ENCODE results near the gene TUBGCP6.

TUBGCP6 gene

DNA sequence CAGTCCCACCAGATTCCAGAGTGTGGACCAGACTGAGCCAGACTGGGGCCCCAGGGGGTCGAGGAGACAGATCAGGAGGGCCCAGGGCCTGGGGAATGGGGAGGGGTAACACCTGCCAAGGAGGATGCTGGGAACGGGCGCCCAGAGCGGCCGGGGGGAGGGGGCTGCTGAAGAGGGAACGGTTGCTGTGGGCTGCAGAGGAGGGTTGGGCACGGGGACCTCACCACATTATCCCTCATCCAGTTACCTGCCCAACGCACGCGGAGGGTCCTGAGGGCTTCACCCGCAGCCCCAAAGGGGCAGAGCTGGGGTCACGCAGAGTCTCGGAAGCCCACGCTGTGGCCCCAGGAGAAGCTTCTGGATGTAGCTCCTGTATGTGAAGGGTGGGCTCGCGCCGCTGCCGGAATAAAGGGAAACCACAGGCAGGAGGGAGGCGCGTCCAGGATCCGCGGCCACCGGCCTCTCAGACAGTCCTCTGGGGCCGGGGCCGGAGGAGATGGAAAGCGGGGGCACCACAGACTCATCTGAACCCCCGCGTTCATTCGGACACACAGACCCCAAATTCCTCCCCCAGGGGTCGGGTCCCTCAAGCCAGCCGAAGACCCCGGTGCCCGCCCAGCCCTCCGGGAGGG is 44.9 kb downstream of the TUBGCP6 start:
- peak overlapping the region; percentile 71 for H3K9ac ChIP-seq (ENCODE audit: low read length)
- peak in 1 of 2 donors; percentile 24 for DNase-seq
- no peak overlapping the region for H3K27ac ChIP-seq (ENCODE audit: low read depth, low read length)
- H2BK120ac ChIP-seq (ENCODE audit: insufficient read depth, low read length, poor library complexity) = peak overlapping the region; percentile 12
- peak overlapping the region; percentile 93 for H3K4me2 ChIP-seq (ENCODE audit: low read length)
- H2BK5ac ChIP-seq (ENCODE audit: low read depth, low read length, poor library complexity) = peak overlapping the region; percentile 59
- H3K79me1 ChIP-seq (ENCODE audit: low read length) = peaks cover 8% of the 10 kb centered on the region
- peaks cover 10% of the 10 kb centered on the region for H3K79me2 ChIP-seq (ENCODE audit: control insufficient read depth, insufficient read depth, low read length, poor library complexity)
- peak overlapping the region; percentile 83 for H3K4me3 ChIP-seq (ENCODE audit: low read depth, low read length)
- no peak overlapping the region for H3K4ac ChIP-seq (ENCODE audit: low read depth, low read length)
- peak overlapping the region; percentile 30 for H3K18ac ChIP-seq (ENCODE audit: low read length)
- peaks cover 34 to 41% of the 10 kb centered on the region in 2 experiments for H3K36me3 ChIP-seq (ENCODE audit: control insufficient read depth in 1 of 2, insufficient read depth in 2 of 2, low read length in 2 of 2)
- H4K8ac ChIP-seq (ENCODE audit: low read depth, low read length) = peak overlapping the region; percentile 77
- H3K9me3 ChIP-seq (ENCODE audit: insufficient read depth, low read depth, low read length) = peaks cover 1% of the 10 kb centered on the region
- peak overlapping the region; percentile 58 for H4K91ac ChIP-seq (ENCODE audit: low read depth, low read length)
- H3K14ac ChIP-seq (ENCODE audit: low read length) = peak overlapping the region; percentile 61
- peak overlapping the region; percentile 62 for H4K12ac ChIP-seq (ENCODE audit: low read depth, low read length)
- no CpG with 5 or more reads among the region's 34 CpGs for WGBS (ENCODE audit: extremely low coverage, insufficient coverage, insufficient read length)
- no peak overlapping the region for H2BK12ac ChIP-seq (ENCODE audit: low read length)
- H3K27me3 ChIP-seq (ENCODE audit: insufficient read depth, low read length) = no peaks in the 10 kb centered on the region
- no peak overlapping the region for H3K23ac ChIP-seq (ENCODE audit: low read length)
- peak overlapping the region; percentile 92 for H2AFZ ChIP-seq (ENCODE audit: insufficient read depth, low read length, poor library complexity)
- H3K4me1 ChIP-seq (ENCODE audit: control insufficient read depth in 1 of 2, insufficient read depth in 2 of 2, low read length in 2 of 2) = peaks cover 8 to 13% of the 10 kb centered on the region in 2 experiments
- H2AK5ac ChIP-seq (ENCODE audit: low read length) = no peak overlapping the region

DNA sequence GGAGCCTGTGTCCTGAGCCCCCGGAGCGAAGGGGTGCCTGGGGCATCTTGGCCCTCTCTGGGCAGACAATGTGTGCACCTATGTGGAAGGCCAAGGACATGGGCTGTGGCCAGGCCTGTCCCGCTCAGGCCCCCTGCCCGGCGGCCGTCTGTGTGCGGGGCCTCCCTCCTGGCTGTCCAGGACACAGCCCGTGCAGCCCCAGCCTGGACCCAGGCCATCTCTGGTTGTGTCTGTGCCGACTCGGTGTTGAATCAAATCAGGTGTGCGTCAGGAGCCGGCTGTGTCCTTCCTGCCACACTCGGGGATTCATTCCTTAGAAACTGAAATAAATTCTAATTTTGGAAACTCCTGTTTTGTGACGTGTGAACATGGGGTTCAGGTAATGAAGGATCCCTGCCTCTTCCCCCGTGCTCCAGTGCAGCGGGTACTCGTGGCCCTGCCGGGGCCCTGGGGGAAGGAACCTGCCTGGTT is 45.5 kb downstream of the TUBGCP6 start:
- H2AFZ ChIP-seq (ENCODE audit: insufficient read depth, low read length, poor library complexity) = no peak overlapping the region
- H3K4me1 ChIP-seq (ENCODE audit: control insufficient read depth in 1 of 2, insufficient read depth in 2 of 2, low read length in 2 of 2) = peaks cover 8 to 13% of the 10 kb centered on the region in 2 experiments
- no peak overlapping the region for H3K14ac ChIP-seq (ENCODE audit: low read length)
- no peak overlapping the region for H3K4me3 ChIP-seq (ENCODE audit: low read depth, low read length)
- H4K12ac ChIP-seq (ENCODE audit: low read depth, low read length) = no peak overlapping the region
- no peak overlapping the region for H2AK5ac ChIP-seq (ENCODE audit: low read length)
- no peak overlapping the region for H3K9ac ChIP-seq (ENCODE audit: low read length)
- H2BK120ac ChIP-seq (ENCODE audit: insufficient read depth, low read length, poor library complexity) = no peak overlapping the region
- no peak overlapping the region for H3K18ac ChIP-seq (ENCODE audit: low read length)
- peaks cover 40 to 48% of the 10 kb centered on the region in 2 experiments for H3K36me3 ChIP-seq (ENCODE audit: control insufficient read depth in 1 of 2, insufficient read depth in 2 of 2, low read length in 2 of 2)
- WGBS (ENCODE audit: extremely low coverage, insufficient coverage, insufficient read length) = no CpG with 5 or more reads among the region's 18 CpGs
- no peak overlapping the region for H3K23ac ChIP-seq (ENCODE audit: low read length)
- peaks cover 1% of the 10 kb centered on the region for H3K9me3 ChIP-seq (ENCODE audit: insufficient read depth, low read depth, low read length)
- DNase-seq = no peak
- no peak overlapping the region for H2BK12ac ChIP-seq (ENCODE audit: low read length)
- no peak overlapping the region for H3K27ac ChIP-seq (ENCODE audit: low read depth, low read length)
- H3K27me3 ChIP-seq (ENCODE audit: insufficient read depth, low read length) = no peaks in the 10 kb centered on the region
- no peak overlapping the region for H4K91ac ChIP-seq (ENCODE audit: low read depth, low read length)
- H2BK5ac ChIP-seq (ENCODE audit: low read depth, low read length, poor library complexity) = no peak overlapping the region
- peaks cover 10% of the 10 kb centered on the region for H3K79me2 ChIP-seq (ENCODE audit: control insufficient read depth, insufficient read depth, low read length, poor library complexity)
- no peak overlapping the region for H4K8ac ChIP-seq (ENCODE audit: low read depth, low read length)
- no peak overlapping the region for H3K4ac ChIP-seq (ENCODE audit: low read depth, low read length)
- H3K79me1 ChIP-seq (ENCODE audit: low read length) = peaks cover 8% of the 10 kb centered on the region
- no peak overlapping the region for H3K4me2 ChIP-seq (ENCODE audit: low read length)

DNA sequence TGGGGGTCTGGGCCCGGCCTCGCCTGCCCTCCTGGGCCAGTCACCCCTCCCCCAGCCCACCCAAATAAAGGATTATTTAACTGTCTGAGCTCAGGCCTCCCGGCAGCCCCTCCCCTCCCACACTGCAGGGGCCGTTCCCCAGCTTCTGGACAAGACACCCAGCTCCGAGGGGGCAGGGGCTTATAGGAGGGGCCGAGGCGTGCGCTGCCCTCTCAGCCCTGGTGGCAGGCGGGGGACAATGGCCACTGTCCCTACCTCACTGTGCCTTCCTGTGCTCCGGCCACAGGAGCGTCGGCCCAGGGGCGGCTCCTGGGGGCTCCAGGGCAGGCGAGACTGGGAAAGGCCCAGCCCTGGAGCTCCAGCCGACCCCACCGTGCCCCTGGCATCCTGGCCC is 46.2 kb downstream of the TUBGCP6 start:
- Histone ChIP-seq H3K4me2 (ENCODE audit: low read length) (no peak overlapping the region), H2BK12ac (ENCODE audit: low read length) (no peak overlapping the region), H3K9ac (ENCODE audit: low read length) (no peak overlapping the region), H3K9me3 (ENCODE audit: insufficient read depth, low read depth, low read length) (peaks cover 1% of the 10 kb centered on the region), H3K14ac (ENCODE audit: low read length) (no peak overlapping the region), H2AK5ac (ENCODE audit: low read length) (no peak overlapping the region), H3K36me3 (ENCODE audit: control insufficient read depth in 1 of 2, insufficient read depth in 2 of 2, low read length in 2 of 2) (peaks cover 47 to 54% of the 10 kb centered on the region in 2 experiments), H4K12ac (ENCODE audit: low read depth, low read length) (no peak overlapping the region), H3K4me3 (ENCODE audit: low read depth, low read length) (no peak overlapping the region), H2BK5ac (ENCODE audit: low read depth, low read length, poor library complexity) (no peak overlapping the region), H3K79me1 (ENCODE audit: low read length) (peaks cover 8% of the 10 kb centered on the region), H2BK120ac (ENCODE audit: insufficient read depth, low read length, poor library complexity) (no peak overlapping the region), H3K23ac (ENCODE audit: low read length) (no peak overlapping the region), H2AFZ (ENCODE audit: insufficient read depth, low read length, poor library complexity) (no peak overlapping the region), H3K4me1 (ENCODE audit: control insufficient read depth in 1 of 2, insufficient read depth in 2 of 2, low read length in 2 of 2) (peaks cover 8 to 13% of the 10 kb centered on the region in 2 experiments), H3K4ac (ENCODE audit: low read depth, low read length) (no peak overlapping the region), H3K18ac (ENCODE audit: low read length) (no peak overlapping the region), H3K27ac (ENCODE audit: low read depth, low read length) (no peak overlapping the region), H4K91ac (ENCODE audit: low read depth, low read length) (no peak overlapping the region), H3K79me2 (ENCODE audit: control insufficient read depth, insufficient read depth, low read length, poor library complexity) (peaks cover 10% of the 10 kb centered on the region), H4K8ac (ENCODE audit: low read depth, low read length) (no peak overlapping the region), H3K27me3 (ENCODE audit: insufficient read depth, low read length) (no peaks in the 10 kb centered on the region)
- no CpG with 5 or more reads among the region's 16 CpGs for WGBS (ENCODE audit: extremely low coverage, insufficient coverage, insufficient read length)
- no peak for DNase-seq

DNA sequence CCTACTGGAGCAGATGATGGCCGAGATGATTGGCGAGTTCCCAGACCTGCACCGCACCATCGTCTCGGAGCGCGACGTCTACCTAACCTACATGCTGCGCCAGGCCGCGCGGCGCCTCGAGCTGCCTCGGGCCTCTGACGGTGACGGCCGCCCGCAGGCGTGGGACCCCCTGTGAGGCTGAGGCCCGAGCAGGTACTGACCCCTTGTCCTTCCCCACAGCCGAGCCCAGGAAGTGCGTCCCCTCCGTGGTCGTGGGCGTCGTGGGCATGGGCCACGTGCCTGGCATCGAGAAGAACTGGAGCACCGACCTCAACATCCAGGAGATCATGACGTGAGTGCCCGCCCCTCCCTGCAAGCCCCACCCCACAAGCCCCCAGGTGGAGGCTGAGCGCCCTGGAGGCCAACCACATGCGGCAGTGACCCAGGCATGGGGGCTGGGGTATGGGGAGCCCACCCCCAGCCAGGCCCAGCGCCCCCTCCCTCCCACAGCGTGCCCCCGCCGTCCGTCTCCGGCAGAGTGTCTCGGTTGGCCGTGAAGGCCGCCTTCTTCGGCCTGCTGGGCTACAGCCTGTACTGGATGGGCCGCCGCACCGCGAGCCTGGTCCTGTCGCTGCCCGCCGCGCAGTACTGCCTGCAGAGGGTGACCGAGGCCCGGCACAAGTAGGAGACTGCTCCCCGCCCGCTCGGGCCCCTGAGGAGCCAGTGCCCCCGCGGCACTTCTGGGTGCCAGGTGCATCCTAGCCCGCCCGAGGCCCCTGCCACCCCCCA is 46.8 kb downstream of the TUBGCP6 start:
- H2AFZ ChIP-seq (ENCODE audit: insufficient read depth, low read length, poor library complexity) = no peak overlapping the region
- H4K91ac ChIP-seq (ENCODE audit: low read depth, low read length) = no peak overlapping the region
- H3K27me3 ChIP-seq (ENCODE audit: insufficient read depth, low read length) = no peaks in the 10 kb centered on the region
- no peak overlapping the region for H3K14ac ChIP-seq (ENCODE audit: low read length)
- no peak overlapping the region for H2BK120ac ChIP-seq (ENCODE audit: insufficient read depth, low read length, poor library complexity)
- no peak overlapping the region for H3K9ac ChIP-seq (ENCODE audit: low read length)
- no peak overlapping the region for H3K4me2 ChIP-seq (ENCODE audit: low read length)
- no peak for DNase-seq
- no peak overlapping the region for H3K23ac ChIP-seq (ENCODE audit: low read length)
- H3K27ac ChIP-seq (ENCODE audit: low read depth, low read length) = no peak overlapping the region
- no peak overlapping the region for H2BK12ac ChIP-seq (ENCODE audit: low read length)
- H4K8ac ChIP-seq (ENCODE audit: low read depth, low read length) = no peak overlapping the region
- no peak overlapping the region for H3K18ac ChIP-seq (ENCODE audit: low read length)
- no peak overlapping the region for H2AK5ac ChIP-seq (ENCODE audit: low read length)
- peaks cover 53 to 60% of the 10 kb centered on the region in 2 experiments for H3K36me3 ChIP-seq (ENCODE audit: control insufficient read depth in 1 of 2, insufficient read depth in 2 of 2, low read length in 2 of 2)
- no peak overlapping the region for H3K4me3 ChIP-seq (ENCODE audit: low read depth, low read length)
- no peak overlapping the region for H3K4ac ChIP-seq (ENCODE audit: low read depth, low read length)
- no peak overlapping the region for H4K12ac ChIP-seq (ENCODE audit: low read depth, low read length)
- H2BK5ac ChIP-seq (ENCODE audit: low read depth, low read length, poor library complexity) = no peak overlapping the region
- no CpG with 5 or more reads among the region's 61 CpGs for WGBS (ENCODE audit: extremely low coverage, insufficient coverage, insufficient read length)
- peaks cover 8% of the 10 kb centered on the region for H3K79me1 ChIP-seq (ENCODE audit: low read length)
- H3K79me2 ChIP-seq (ENCODE audit: control insufficient read depth, insufficient read depth, low read length, poor library complexity) = peaks cover 10% of the 10 kb centered on the region
- H3K9me3 ChIP-seq (ENCODE audit: insufficient read depth, low read depth, low read length) = peaks cover 1% of the 10 kb centered on the region
- peaks cover 8 to 13% of the 10 kb centered on the region in 2 experiments for H3K4me1 ChIP-seq (ENCODE audit: control insufficient read depth in 1 of 2, insufficient read depth in 2 of 2, low read length in 2 of 2)
